Left renal pelvis (tissue), 4 donors: ENCODE results near the gene ZBTB44. TPM values are rescaled to one million over a fixed set of nuclear protein-coding genes. Genes with fewer than 3 reads are reported as not detected.

Experiments
- DNase-seq, 4 donors: peaks; one replicate each; pipeline ENCODE4 v3.0.0-alpha.2; 2013; ENCODE audit warnings: low read depth in 4 of 4, low spot score in 3 of 4
- polyA plus RNA-seq, 4 donors: library from polyadenylated mRNA; unstranded; fragments of 120-200 nt; gene quantifications; one replicate each; pipeline ENCODE4 v1.2.1, GENCODE V29; 2013; ENCODE audit not compliant: insufficient read length in 4 of 4

ZBTB44 gene
- polyA plus RNA-seq, 4 donors = 44.8 to 62.7 (median 58.1) TPM

- DNase-seq = no peak
Measured at GRCh38 chr11:130180491-130180890, 134.2 kb downstream of the ZBTB44 start.

GRCh38 chr11:130179396-130180306 is 135.1 kb downstream of the ZBTB44 start:
- peak in 1 of 4 donors; percentile 38 for DNase-seq

- no peak for DNase-seq
Measured at GRCh38 chr11:130178441-130179339, 136.0 kb downstream of the ZBTB44 start.

GRCh38 chr11:130177782-130178181 is 136.9 kb downstream of the ZBTB44 start:
- no peak for DNase-seq

Other genes with a start within 250 kb of the ZBTB44 start
- 100 to 1,000 TPM; 230 to 504 (median 454) TPM for gene APLP2, start 245.0 kb downstream of the ZBTB44 start, polyA plus RNA-seq
- 10 to 100 TPM in 3 of 4 donors, under 1 TPM in 1; 0.82 to 36.0 (median 29.7) TPM for gene ST14, start 155.1 kb downstream of the ZBTB44 start, polyA plus RNA-seq
- 1 to 10 TPM; 3.1 to 3.9 (median 3.3) TPM for gene ADAMTS8, start 113.7 kb upstream of the ZBTB44 start, polyA plus RNA-seq
- gene ADAMTS15, start 133.7 kb upstream of the ZBTB44 start, polyA plus RNA-seq = 10 to 100 TPM; 41.4 to 65.1 (median 58.8) TPM